HL-60 (cell line): Measurements from ENCODE around the gene AGBL4.

Source experiments
- DNase-seq, 2 experiments: peaks; one replicate each; pipeline ENCODE4 v3.0.0-alpha.2; 2010 to 2020; ENCODE audit warnings: low read depth in 1 of 2, low spot score in 1 of 2
- H3K27ac ChIP-seq: fragments of 250-450 bp; sonication (Bioruptor Pico); replicated peaks from 2 replicates; pipeline ENCODE4 v1.5.1; 2020; ENCODE audit warnings: mild to moderate bottlenecking, moderate library complexity
- H3K27me3 ChIP-seq: fragments of 250-450 bp; sonication (Bioruptor Pico); 2 replicates; pipeline ENCODE4 v1.5.1; 2021; ENCODE audit warnings: mild to moderate bottlenecking, moderate library complexity; ENCODE audit not compliant: insufficient read depth, poor library complexity, severe bottlenecking
- H3K4me3 ChIP-seq: replicated peaks from 2 replicates; pipeline ENCODE4 v1.5.1; 2011; ENCODE audit warnings: mild to moderate bottlenecking, control low read depth, low read length; ENCODE audit not compliant: insufficient read depth
- GABPA ChIP-seq: IDR thresholded peaks from 2 replicates; pipeline ENCODE4 v1.6.1; 2012; ENCODE audit warnings: low read depth
- POLR2AphosphoS5 ChIP-seq: IDR thresholded peaks from 2 replicates; pipeline ENCODE4 v1.6.1; 2012; ENCODE audit warnings: low read depth
- SPI1 ChIP-seq: IDR thresholded peaks from 2 replicates; pipeline ENCODE4 v1.6.1; 2012; ENCODE audit warnings: low read depth, mild to moderate bottlenecking, borderline replicate concordance
- TF ChIP-seq, protein P1 (sequence below): IDR thresholded peaks from 2 replicates; pipeline ENCODE4 v1.6.1; 2012; ENCODE audit warnings: low read depth; ENCODE audit not compliant: insufficient replicate concordance
- TF ChIP-seq, protein P2 (sequence below): IDR thresholded peaks from one replicate; pipeline ENCODE4 v1.5.1; 2011; ENCODE audit warnings: low read length, control low read depth, inconsistent platforms; ENCODE audit not compliant: insufficient read depth

Gene AGBL4

DNA sequence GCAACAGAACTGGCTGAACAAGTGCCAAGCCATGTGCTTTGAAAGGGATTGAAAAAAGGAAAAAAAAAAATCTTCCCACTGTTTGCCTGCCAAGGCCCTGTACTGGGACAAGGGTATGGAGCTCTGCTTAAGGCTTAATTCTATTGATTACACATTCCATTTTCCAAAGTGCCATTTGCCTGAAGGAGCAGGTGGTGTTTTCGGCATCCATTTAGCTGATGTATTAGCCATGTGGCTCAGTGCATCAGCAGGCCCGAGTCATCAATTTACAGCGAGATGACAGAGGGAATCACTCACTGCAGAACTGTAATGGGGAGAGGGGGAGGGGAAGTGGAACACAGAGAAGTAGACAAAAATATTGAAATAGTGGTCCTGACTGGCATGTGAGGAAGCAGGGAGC lies 1102.9 kb downstream of the AGBL4 start:
- TF ChIP-seq, protein P1, sequence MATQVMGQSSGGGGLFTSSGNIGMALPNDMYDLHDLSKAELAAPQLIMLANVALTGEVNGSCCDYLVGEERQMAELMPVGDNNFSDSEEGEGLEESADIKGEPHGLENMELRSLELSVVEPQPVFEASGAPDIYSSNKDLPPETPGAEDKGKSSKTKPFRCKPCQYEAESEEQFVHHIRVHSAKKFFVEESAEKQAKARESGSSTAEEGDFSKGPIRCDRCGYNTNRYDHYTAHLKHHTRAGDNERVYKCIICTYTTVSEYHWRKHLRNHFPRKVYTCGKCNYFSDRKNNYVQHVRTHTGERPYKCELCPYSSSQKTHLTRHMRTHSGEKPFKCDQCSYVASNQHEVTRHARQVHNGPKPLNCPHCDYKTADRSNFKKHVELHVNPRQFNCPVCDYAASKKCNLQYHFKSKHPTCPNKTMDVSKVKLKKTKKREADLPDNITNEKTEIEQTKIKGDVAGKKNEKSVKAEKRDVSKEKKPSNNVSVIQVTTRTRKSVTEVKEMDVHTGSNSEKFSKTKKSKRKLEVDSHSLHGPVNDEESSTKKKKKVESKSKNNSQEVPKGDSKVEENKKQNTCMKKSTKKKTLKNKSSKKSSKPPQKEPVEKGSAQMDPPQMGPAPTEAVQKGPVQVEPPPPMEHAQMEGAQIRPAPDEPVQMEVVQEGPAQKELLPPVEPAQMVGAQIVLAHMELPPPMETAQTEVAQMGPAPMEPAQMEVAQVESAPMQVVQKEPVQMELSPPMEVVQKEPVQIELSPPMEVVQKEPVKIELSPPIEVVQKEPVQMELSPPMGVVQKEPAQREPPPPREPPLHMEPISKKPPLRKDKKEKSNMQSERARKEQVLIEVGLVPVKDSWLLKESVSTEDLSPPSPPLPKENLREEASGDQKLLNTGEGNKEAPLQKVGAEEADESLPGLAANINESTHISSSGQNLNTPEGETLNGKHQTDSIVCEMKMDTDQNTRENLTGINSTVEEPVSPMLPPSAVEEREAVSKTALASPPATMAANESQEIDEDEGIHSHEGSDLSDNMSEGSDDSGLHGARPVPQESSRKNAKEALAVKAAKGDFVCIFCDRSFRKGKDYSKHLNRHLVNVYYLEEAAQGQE = no peak
- TF ChIP-seq GABPA (no peak), SPI1 (no peak), POLR2AphosphoS5 (no peak)
- no peak overlapping the region for H3K27ac ChIP-seq
- DNase-seq = no peak
- H3K27me3 ChIP-seq = no peaks in the 10 kb centered on the region
- no peak overlapping the region for H3K4me3 ChIP-seq

DNA sequence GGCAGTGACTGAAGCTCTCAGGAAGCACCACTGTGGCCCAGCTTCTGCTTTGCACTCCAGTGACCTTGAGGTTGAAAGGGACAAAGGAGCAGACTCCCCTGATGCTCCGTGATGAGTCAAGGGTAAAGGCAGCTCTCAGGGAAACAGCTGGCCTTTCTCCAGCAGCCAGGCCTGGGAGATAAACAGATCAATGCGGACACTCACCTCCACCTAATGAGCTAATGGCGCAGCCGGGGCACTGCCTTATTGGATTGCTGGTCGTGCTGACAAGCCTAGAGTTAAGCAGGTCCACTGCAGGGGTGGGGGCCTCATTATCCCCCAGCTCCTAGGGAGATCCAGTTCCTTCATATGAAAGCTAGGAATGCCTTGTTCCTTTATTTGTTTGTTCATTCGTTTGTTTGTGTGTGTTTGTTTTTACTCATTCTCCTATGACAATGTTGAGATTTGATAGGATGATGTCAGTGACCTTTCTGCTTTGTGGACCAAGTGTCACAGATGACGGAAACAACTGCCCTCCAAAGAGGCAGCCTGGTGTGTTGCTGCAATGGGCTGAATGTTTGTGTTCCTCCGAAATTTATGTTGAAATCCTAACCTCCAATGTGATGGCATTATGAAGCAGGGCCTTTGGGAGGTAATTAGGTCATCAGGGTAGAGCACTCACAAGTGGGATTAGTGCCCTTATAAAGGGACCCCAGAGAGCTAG lies 1105.7 kb downstream of the AGBL4 start:
- TF ChIP-seq POLR2AphosphoS5 (no peak), SPI1 (no peak), GABPA (no peak)
- TF ChIP-seq, protein P1 = no peak
- TF ChIP-seq, protein P2, sequence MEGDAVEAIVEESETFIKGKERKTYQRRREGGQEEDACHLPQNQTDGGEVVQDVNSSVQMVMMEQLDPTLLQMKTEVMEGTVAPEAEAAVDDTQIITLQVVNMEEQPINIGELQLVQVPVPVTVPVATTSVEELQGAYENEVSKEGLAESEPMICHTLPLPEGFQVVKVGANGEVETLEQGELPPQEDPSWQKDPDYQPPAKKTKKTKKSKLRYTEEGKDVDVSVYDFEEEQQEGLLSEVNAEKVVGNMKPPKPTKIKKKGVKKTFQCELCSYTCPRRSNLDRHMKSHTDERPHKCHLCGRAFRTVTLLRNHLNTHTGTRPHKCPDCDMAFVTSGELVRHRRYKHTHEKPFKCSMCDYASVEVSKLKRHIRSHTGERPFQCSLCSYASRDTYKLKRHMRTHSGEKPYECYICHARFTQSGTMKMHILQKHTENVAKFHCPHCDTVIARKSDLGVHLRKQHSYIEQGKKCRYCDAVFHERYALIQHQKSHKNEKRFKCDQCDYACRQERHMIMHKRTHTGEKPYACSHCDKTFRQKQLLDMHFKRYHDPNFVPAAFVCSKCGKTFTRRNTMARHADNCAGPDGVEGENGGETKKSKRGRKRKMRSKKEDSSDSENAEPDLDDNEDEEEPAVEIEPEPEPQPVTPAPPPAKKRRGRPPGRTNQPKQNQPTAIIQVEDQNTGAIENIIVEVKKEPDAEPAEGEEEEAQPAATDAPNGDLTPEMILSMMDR = no peak
- H3K27me3 ChIP-seq = no peaks in the 10 kb centered on the region
- H3K27ac ChIP-seq = no peak overlapping the region
- no peak for DNase-seq
- H3K4me3 ChIP-seq = no peak overlapping the region

DNA sequence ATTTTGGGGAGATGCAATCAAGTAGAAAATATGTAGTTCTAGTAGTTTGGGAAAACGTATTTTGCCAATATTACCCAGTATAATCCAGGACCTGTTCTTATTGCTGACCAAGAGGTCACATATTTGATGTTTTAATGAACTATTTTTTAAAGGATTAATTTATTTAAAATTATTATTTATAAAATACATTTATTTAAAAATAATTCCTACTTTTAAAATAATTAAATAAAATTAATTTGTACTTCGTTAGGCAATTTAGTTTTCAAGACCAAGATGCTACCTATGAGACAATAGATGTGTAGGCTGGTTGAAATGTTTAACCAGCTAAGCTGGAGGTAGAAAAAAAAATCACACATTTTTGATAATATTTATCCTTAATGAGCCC lies 1106.7 kb downstream of the AGBL4 start:
- DNase-seq = no peak
- TF ChIP-seq GABPA (no peak), SPI1 (no peak), POLR2AphosphoS5 (no peak)
- TF ChIP-seq, protein P1 = no peak
- TF ChIP-seq, protein P2 = no peak
- no peak overlapping the region for H3K27ac ChIP-seq

More for the DNA sequence above, 1106.7 kb downstream of the AGBL4 start:
- Histone ChIP-seq H3K27me3 (no peaks in the 10 kb centered on the region), H3K4me3 (no peak overlapping the region)
